CD4-positive, alpha-beta T cell treated with Interleukin-6 at 100 ng/mL for 8 hours (primary cell): Measurements from ENCODE around the gene ITGA11.

Experiments
- DNase-seq: peaks from one replicate; pipeline ENCODE4 v3.0.0-alpha.2; 2020; ENCODE audit warnings: mixed read lengths, low spot score

The ITGA11 gene

DNA sequence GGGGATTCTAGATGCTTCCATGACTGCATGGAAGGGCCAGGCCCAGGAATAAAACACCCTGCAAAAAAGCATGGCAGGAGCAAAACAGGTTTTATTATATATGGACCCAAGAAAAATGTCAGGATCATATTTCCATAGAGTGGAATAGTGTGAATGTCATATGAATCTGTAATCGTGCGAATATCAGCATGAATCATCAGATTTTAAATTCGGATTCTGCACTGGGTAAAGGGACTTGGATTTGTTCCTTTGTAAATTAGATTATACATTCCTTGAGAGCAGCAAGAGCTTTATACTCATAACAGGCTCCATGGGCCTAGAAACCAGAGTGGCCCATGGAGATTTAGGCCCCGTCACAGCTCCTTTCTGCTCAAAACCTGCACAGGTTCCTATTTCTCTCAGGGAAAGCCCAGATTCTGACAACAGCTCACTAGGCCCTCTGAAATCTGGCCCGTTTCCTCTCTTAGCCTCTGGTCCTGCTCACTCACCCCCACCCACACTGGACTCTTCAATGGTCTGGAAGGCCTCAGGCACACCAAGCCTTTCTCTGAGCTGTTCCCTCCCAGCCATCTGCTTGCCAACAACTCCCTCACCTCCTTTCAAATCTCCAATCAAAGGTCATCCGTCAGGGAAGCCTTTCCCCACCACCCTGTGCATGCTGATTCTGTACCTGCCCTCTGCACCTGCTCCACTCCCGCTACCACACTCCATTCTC, 78.4 kb downstream of the ITGA11 start:
- no peak for DNase-seq

DNA sequence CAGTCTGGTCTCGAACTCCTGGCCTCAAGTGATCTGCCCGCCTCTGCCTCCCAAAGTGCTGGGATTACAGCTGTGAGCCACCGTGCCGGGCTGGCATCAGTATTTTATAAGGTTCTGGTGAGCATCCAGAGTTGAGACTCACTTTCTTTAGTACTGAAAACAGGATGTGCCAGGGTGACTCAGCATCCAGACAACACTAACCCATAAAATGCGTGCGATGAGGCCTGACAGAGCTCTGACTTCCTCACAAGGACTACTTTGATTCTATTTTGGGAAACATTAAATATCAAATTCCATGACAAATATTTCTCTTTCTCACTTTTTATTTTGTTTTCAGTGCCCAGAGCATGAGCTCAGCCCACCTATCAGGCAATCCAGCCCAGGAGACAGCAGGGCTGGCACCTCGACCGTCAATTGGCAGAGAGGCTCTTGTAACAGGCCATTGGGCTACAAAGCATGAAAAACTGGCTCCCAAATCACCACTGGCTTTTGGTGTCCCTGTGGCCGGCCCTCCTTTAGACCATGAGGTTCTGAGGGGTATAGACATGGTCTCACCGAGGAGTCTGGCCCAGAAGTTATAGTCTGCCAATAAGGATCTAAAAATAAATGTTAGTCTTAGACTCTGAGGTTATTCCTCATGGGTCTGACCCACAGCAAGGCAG, 79.4 kb downstream of the ITGA11 start:
- DNase-seq, result peak; percentile 14

DNA sequence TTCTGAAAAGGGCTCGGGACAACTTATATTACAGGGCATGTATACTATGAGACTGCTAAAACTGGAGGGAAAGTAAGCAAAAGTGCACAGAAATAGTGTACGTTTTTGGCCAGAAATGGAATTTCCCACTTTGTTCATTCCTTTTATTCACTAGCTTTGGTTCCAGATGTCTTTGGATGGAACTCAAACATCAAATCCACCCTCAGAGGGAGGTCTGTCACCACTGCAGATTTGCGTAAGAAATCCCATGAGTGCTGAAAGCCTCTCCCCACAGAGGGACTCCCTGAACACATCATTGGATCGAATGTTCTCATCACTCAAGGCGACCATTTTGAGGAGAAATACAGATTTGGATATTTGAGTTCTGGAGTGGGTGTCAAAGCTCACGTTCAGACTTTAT, 82.8 kb downstream of the ITGA11 start:
- no peak for DNase-seq

DNA sequence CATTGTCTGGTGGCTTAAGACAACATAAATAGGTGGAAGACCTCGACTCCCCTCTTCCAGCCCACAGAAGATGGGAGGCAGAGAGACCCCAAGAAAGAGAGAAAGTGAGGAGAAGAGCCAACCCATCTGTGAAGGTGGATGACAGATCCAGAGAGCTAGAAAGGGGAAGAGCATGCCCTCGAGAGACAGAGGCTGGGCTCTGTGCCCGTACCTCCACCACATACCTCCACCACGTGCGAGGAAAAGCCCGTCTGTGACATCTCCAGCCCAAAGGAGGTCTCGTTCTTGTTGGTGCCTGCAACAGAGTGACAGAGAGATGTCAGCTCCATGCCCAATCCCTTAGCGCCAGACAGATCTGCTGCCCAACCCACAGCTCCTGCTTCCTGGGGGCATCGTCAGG, 83.4 kb downstream of the ITGA11 start:
- no peak for DNase-seq

DNA sequence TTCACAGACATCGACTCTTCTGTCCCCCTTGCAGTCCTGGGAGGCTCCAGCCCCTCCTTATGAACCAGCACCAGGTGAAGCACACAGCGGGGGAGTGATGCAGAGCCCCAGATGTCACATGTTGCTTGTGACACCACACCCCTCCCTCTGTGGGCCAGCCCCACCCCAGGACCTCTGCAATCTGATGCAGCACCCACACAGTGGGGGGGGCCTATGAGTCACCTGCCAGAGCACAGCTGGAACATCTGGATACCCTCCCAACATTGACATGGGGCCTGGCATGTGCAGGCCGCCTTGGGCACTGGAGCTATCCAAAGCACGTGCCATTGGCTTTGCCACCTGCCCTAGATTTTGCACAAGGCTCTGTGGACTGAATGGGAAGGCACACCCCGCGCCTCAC, 83.9 kb downstream of the ITGA11 start:
- no peak for DNase-seq

DNA sequence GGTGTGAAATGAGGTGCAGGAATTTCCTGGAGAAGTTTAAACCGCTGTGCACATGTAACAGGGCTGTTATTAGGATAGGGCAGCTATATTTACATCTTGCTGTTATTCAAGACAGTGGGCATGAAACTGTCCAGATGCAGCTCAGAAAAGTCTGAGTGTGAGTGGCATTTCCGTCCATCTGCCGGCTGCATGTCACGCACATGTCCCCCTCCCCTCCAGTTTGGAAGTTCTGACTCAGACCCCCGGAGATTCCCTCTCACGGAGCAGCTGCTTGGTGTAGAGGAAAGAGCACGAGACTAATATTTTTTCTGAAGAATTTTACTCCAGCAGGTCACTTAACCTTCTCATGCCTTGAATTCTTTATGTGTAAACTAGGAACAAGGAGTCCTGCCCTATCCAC, 84.6 kb downstream of the ITGA11 start:
- no peak for DNase-seq

DNA sequence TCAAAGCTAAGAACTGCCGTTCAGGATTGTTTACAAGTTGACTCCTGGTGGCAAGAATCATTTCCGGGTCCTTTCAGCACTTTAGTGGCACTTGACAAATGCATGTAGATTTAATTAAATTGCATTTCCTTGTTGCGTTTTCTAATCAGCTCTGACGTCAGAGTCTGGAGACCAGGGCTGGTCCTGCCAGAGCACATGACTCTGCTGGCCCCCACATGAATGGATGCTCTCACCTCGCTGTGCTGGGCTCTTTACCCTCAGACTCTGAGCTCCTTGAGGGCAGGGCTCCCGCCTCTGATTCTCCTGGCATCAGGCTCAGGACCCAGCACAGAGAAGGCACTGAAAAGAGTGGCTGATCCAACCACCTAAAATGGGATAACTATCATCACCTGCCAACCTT, 85.0 kb downstream of the ITGA11 start:
- no peak for DNase-seq

DNA sequence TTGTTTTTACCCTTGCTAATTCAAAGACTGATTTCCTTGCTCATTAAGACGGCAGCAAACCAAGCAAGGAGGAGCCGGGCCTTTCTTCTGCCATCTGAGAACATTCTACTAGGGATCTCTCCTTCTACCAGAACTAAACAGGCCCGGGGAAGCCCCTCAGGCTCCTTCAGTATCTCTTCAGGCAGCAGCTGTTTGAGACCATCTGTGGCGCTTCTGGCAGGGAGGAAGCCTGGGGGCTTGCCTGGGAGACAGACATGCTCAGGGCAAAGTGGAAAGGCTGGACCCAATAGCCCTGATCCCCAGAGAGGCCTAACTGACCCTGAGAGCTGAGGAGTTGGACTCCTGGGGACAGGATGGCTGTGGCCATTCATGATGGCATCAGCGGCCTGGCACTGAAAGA, 86.5 kb downstream of the ITGA11 start:
- no peak for DNase-seq

DNA sequence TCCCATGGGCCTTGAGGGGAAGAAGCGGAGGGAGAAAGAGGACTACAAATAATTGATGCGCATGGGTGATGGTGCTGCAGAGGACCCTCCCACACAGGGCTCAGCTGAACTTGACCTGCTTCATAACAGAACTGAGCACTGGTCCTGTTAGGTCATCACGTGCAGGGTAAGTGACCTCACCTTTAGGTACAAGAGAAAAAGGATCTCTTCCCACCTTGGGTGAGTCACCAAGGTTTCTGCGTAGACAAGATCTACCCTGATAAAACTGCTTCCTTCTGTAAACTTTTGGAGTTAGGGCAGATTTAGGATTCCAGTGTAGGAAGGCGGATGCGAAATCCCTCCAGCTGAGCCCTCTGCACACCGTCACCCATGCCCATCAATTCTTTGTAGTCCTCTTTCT, 87.4 kb downstream of the ITGA11 start:
- no peak for DNase-seq

DNA sequence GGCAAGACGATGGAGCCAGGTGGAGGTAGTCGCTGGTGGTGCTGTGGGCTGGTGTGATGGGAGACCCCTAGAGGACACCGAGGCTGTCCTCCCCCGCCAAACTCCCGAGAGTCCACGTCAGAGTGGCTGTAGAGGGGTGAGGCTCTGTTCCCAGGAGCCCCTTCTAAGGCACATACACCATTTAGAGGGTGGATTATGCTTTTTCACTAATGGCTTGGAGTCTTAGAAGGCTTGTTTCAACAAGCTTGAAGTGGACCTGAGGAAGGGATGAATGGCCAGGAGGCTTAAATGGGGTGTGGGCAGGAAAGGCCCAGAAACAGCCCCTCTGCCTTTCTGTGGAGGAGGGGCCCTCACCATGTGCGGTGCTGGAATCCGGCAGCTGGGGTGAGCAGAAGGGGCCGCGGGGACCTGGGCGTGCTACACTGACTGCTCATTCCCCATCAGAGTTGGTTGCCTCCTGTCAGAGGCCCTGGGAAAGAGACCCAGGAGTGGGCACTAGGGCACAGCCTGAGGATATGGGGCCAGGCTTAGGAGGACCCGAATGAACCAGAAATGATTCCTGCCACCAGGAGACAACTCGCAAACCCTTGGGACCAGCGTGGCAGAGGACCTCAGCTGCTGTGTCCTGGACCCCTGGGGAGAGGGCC, 88.3 kb downstream of the ITGA11 start:
- DNase-seq, result no peak

DNA sequence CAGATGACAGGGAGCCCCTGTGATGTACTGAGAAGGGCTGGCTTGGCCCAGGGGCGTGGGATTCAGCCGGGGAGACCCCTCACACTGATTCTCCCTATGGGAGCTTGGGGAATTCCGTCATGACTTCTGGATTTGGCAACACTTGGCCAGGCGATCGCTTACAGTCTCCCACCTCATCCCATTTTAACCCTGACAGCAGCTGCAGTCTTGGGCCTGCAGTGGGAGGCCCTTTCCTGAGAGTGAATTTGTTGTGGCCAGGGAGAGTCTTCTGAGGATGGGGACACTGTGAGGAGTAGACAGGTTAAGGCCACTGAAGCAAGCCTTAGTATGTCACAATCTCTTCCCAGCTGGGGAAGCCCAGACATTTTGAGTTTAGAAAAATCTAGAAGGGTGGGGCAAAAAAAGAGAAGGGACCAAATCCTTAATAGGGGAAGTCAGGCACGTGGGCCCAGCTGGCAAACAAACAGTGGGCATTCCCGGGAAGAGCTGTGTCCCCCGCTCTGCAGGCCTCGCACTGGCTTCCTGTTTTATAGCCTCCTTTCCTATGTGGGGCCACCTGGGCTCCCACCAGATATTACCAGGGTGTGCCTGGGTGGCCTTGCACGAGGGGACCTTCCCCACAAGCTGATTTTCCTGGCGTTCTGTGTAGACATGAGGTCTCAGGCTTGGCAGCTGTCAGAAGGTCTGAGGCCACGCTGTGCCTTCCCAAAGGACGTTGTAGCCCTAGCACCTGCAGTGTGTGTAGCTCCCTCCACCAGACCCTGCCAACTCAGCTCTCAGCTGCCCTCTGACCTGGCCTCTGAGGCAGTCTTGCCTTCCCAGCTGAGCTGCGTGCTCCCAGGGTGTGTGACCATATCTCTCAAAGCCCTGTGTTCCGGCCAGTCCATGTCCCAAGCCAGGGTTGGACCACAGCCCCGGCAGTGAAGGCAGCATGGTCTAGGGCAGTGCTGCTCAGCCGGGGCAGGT, 89.9 kb downstream of the ITGA11 start:
- DNase-seq, result no peak

DNA sequence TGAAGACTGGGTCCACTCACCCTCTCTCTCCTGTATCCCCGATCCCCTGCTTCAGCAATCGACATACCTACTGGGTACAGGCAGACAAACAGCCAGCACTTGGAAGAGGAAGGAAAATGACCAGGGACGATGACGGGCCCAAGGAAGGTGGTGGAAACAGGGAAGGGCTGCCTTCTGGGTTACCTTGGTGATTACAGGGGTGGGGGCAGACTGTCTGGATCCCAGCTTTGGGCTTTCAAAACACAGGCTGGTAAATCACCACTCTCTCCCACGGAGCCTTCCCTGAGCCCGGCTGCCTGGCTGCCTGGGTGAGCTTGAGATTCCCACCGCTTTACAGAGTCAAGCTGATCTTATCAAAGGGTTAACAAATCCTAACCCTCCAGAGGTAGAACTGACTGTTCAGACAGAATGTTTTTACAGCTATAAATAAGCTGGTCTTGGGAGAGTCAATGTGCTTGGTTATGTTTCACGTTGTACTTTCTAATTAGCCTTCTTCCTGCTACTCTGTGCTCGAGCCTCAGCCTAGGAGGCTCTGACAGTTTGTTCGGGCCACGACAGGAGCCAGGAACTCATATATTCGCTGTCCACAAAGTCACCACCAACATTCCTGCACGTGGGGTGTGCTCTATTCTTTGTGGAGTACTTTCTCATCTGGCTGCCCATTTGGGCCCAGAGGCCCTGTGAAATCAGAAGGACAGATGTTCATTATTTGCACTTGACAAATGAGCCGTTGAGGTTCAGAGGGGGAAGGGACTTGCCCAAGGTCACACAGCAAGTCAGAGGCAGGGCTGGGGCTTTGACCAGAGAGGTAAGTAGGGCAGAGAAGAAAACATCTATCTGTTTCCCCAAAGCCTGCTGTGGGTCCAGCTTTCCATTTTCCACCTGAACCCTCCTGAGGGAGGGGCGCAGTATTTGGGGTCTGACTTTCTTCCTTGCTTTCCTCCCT, 91.0 kb downstream of the ITGA11 start:
- DNase-seq, result no peak

DNA sequence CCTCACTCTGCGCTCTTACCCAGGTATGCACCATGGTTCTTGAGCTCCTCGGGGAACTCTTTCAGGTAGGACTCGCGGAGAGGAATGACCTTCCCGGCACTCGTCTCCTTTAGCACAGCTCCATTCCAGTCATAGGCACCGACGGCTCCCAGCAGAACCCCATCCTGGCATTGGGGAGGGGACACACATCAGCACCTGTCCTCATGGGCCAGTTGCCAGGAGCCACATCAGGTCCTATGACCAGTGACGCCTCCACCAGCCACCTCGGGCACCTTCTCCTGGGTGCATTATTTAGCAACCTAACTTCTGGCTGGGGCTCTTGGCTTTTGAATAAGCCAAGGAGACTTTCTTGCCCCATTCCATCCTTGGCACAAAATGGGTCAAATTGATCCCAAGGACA, 92.5 kb downstream of the ITGA11 start:
- no peak for DNase-seq

DNA sequence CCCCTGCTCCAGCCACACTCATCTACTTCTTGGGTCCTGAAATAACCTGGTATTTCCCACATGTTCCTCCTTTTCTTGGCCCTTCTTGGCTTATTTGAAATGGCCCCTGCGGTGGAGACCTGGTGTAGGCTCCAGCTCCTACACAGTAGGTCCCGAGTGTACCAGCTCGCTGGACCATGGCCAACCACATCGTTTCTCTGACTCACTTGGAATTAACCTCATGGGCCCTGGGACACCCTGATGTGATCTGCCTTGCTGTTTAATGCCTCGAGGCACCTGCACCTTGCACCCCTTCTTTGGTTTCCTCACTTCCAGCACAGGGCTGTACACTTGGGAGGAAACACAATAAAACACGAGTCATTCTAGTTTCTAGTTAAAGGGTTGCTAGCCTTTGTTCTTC, 94.1 kb downstream of the ITGA11 start:
- no peak for DNase-seq

DNA sequence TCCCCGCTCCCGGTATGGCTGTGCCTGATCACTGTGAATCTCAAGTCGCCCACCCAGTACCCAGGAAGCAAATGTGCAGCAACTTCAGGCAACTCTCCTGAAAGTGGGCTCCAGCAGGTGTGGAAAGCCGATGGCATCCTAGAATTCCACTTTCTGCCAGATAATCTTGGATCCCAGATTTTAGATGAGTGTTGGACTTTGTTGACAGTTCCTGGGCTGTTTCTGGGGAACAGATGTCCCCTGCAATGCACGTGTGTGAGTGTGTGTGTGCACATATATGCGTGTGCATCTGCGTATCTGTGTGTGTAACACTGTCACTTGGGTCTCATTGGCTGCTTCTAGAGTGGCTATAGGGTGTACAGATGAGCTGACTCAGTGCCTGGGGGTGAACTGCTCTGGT, 95.4 kb downstream of the ITGA11 start:
- DNase-seq, result no peak

DNA sequence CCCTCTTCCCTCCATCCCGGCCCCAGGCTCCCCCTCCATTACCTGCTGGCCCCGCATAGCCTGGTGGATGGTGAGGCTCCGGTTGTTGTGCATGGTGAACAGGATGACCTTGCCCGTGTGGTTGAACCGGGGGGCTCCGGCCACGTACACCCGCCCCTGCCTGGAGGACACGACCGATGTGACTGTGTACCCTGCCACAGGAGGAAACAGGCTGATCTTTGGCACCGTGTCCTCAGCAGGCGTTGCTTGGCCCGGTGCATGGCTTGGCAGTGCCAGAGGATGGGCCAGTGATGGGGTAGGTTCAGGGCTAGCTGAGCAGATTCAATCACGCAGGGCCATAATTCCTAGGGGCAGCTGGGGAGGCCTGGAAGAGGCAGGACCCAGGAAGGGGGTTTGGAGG, 96.3 kb downstream of the ITGA11 start:
- DNase-seq, result no peak

DNA sequence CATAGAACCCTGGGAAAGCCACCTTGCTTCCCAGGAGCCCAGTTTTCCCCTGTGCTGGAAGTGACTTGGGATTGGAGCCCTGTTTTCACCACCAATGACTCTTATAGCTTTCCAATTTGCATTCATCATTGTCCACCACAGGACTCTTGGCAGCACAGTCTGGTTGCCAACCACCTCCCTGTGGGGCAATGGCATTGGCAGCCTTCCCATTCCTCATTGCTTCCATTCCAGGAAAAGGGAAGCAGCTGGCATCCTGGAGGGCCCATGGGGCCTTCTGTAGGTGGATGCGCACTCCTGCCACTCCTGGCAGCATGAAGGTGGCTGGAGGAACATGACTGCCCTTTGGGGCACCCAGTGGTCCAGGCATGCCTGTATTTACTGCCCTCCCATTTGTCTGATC, 96.7 kb downstream of the ITGA11 start:
- no peak for DNase-seq

DNA sequence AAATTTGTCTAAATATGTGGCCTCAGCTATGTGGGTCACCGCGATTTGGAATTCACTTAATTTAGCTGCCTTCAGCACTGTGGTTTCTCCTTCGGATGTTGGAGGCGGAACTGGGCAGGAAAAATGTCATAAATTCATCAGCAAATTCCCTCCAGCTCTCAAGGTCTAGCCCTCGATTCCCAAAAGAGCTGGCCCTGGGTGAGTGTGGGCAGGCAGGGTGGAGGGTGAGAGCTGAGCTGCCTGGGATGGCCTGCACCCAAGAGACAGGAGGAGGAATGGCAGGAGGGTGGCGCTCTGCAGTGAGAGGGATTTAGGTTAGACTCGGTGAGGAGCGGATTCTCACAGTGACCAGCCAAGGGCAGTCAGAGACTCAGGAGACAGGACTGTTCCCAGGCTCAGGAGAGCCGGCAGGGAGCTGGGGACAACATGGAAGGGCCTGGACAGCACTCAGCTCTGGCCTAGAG, 97.3 kb downstream of the ITGA11 start:
- DNase-seq, result no peak

DNA sequence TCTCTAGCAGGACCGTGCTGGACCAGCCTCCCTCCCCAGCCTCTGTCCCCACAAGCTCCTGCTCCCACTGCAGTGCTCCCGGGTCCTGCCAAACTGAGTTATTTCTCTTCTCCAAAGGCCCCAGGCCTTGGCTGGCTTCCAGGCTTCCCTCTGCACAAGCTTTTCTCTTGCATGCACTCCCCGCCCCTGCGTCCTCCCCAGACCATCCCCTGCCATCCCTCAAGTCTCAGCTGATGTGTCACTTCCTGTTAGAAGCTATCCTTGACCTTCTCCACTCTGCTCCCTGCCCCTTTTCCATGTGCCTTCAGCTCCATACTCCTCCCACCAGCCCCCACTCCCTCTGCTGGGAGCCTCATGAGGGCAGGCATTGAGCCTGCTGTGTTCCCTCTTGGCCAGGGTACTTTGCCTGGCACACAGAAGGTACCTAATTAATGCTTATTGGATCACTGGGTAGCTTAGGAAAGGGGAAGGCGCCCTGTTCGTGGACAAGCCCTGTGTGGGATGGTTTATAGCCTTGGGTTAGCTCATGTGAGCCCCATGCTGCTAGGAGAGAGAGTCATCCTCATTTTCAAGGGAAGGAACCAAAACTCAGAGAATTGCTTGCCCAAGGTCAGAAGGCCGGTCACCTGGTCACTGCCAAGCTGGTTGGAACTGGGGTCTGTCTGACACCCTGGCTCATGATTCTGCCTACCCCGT, 98.0 kb downstream of the ITGA11 start:
- DNase-seq, result no peak

DNA sequence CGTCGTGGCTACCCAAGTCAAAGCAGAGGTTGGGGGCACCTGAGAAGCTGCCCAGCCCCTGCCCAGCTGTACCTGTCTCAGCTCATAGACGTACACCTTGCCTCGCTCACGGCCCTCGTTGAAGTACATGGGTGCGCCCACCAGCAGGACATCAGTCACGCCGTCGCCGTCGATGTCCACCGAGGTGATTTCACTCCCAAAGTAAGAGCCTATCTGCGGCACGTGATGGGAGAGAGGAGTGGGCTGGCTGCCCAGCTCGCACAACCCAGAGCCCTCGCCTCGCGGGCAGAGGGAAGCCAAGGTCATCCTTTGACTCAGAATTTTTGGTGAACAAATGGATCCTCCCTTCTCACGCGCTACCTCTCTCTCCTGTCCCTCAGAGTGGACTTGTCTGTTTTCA, 99.7 kb downstream of the ITGA11 start:
- DNase-seq, result no peak

DNA sequence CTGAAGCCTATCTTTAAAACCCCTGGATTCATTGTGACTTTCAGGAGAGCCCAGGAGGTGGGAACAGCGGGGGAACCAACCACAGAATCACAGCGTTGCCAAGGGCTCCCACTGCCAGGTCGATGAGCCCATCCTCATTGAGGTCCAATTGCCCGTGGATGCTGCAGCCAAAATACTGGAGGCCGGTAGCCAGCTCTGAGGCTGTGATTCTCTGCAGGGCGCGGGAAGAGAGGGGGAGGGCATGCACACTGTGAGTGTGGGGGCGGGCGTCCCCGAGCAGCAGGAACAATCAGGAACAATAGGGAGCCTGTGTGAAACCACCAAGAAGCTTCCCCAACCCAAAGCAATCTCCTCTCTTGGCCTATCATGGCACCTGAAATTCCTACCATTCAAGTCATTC, 101.1 kb downstream of the ITGA11 start:
- DNase-seq, result no peak
